Measurements from ENCODE around the gene TMEM243.

Gene TMEM243

GRCh38 chr7:87155788-87156187, 63.7 kb downstream of the TMEM243 start:
- DNase-seq (ENCODE audit: low read depth) = no peak

- DNase-seq (ENCODE audit: low read depth) = no peak
Observed at GRCh38 chr7:87154569-87154968, 65.0 kb downstream of the TMEM243 start.

- no peak for DNase-seq (ENCODE audit: low read depth)
Observed at GRCh38 chr7:87154166-87154565, 65.4 kb downstream of the TMEM243 start.

DNA sequence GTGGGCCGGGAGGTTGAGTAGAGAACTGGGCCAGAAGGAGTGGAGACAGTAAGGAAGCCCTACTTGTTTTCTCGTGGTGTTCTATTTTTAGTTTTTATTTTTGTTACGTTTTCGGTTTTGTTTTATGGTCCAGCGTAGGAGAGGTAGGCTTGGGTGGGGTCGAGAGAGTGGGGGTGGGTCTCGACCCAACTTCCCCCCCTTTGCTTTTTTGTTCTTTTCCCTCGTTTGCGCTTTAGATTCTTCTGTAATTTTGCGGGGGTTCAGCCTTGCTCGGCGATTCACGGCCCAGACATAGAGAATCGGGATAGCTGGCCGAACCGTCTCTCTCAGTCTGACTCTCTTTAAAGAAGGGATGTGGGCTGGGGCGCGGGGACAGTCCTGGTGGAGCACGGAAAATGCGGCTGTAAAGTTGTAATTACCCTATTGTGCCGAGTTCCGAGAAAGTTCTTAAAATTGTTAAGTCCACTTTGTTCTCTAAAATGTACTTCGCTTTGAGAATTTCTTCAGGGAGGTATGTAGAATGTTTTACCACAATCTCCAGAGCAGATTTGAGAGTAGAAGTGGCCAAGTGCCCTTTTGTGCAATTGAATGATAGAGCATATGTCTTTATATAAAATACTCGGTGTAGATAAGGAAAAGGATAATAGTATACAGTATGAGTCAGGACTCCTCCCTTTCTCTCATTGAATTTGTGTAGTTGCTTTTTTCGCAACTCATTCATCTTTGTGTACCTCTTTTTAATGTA, 66.5 kb downstream of the TMEM243 start:
- no peak for DNase-seq (ENCODE audit: low read depth)

DNA sequence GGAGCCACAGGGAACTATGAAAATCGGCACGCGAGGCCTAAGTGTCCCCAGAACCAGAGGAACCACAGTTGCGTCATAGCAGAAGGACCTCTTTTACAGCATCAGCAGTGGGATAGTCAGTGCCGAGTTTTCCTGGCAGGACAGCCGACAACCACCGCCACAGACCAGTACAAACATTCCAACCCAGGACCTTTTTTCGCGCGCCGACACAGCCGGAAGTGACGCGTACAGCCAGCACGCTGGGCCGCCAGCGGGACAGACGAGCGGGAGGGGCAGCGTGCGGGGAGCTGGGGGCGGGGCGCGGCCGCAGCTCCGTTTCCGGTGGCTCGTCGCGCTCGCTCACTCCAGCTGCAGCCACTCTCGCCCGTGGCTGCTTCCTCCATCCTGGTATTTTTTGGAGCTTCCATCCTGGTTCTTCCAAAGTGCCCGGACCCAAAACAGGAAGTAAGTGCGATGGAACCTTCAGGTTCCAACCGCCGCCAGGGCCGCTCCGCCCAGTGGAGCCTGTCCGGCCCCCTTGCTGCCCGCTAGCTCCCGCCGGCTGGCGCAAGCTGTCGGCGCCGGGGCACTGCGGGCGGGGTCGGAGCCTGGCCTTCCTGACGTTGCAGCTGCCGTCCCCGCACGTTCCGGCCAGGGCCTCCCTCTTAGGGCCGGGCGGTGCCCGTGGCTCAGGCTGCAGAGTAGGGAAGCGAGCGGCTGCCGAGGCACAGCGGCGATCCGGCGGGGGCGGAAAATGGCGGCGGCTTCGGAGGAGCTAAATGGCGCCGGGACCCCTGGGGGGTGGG, 67.2 kb downstream of the TMEM243 start, which contains the start of gene DMTF1:
TSS of gene DMTF1 (plus strand) at position 342 of the 785 bp plus-strand sequence. CDS start 12,489 bp downstream, outside the sequence.
- DNase-seq (ENCODE audit: low read depth) = peak; percentile 93

GRCh38 chr7:87151729-87152111, 67.8 kb downstream of the TMEM243 start:
- no peak for DNase-seq (ENCODE audit: low read depth)

DNA sequence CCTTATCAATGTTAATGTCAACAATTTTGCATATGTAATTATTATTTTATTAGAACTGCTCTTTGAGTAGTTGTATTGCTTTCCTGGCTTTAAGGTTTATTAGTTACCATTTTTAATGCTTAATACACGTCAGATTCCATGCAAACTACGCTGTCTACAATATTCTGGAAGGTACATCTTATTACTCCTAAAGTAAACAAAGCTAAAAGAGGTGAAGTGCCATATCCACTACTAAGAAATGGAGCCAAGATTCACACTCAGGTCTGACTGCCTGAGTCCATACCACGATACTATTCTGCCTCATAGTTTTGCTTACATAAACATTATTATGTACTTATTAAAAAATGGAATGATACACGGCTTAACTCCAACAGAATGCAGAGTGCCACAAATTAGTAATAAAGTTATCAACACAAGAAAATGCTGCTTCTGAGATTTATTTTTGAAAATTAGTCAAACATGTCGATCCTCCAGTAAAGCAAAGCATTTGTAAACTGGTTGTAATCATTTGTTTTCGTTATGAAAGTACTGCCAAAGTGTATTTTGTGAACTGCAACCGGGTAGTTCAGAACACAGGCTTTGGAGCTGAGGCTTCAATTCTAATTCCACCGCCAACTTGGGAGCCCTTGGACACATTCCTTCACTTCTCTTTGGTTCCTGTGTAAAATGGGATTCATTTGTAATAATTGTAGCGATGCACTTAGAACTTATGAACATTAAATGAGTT, 68.4 kb downstream of the TMEM243 start:
- DNase-seq (ENCODE audit: low read depth) = no peak

GRCh38 chr7:87148332-87148955, 71.1 kb downstream of the TMEM243 start:
- no peak for DNase-seq (ENCODE audit: low read depth)

GRCh38 chr7:87147500-87147899, 72.0 kb downstream of the TMEM243 start:
- DNase-seq (ENCODE audit: low read depth) = no peak

- no peak for DNase-seq (ENCODE audit: low read depth)
Observed at GRCh38 chr7:87146740-87147386, 72.7 kb downstream of the TMEM243 start.
